Activated CD4-positive, CD25-positive, alpha-beta regulatory T cell (primary cell): Measurements from ENCODE around the gene PDZK1.
"Not testable (repeated sequence)": the region's sequence is repeated elsewhere in the genome, so short reads cannot be mapped to it uniquely, and the experiment has no call there.

Experiments used
- DNase-seq, 4 experiments: peaks; one replicate each; lab custom pipeline; 2025; lab: John Stamatoyannopoulos, UW

Gene PDZK1

DNA sequence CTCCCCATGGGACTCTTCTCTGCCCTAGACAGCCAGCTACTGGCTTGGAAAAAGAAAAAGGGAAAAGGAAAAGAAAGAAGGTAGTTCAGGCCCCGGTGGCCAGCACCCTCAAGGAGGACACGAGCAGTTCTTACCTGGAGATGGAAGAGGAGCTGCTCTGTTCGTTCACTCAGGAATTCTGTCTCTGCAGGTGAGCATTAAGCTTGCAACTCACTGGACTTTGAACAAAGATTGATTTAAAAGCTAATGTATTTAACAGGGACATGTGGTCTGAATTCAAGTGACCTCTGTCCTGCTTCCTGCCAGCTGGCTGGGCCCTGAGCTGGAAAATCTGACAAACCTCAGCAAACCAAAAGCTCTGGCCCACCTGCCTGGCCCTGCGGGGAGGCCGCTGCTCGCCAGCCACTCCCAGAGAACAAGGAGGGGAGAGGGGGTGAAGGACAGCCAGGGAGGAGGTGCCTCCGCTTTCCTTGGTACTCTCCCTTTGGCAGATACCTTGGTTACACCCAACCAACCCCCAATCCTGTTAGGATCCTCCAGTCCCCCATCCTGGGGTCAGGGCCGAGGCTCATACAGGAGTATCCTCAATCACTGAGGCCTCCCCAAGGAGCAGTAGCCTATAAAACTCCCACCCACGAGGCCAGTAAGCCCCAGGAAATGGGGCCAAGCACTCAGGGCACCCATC is at the start of gene PDZK1:
PDZK1 (minus strand) TSS at position 186 of the 685 bp plus-strand sequence. CDS start 19,347 bp downstream, outside the sequence.
- DNase-seq = no peak

DNA sequence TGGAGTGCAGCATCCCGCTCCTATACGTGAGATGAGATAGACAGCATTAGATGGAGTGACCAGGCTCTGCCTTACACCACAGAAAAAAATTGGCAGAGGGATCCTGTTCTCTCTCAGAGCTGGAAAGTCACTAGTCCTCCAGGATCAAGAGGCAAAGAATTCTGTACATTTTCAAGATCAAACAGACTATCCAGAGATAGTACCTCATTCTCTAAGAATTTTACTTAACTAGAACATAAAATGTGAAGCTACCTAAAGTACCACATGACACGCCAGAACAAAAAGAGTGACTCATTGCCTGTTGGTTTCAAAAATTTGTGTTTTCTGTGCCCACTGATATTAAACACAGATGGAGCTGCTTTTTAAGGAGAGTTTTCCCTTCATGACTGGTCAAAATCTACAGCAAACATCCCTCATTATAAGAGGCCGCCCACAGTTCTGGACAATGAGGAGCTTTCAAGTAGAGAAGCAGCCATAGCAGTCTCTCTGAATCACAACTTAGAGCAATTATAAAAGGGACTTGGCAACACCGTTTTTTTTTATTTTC is 44.4 kb upstream of the PDZK1 start:
- no peak for DNase-seq

DNA sequence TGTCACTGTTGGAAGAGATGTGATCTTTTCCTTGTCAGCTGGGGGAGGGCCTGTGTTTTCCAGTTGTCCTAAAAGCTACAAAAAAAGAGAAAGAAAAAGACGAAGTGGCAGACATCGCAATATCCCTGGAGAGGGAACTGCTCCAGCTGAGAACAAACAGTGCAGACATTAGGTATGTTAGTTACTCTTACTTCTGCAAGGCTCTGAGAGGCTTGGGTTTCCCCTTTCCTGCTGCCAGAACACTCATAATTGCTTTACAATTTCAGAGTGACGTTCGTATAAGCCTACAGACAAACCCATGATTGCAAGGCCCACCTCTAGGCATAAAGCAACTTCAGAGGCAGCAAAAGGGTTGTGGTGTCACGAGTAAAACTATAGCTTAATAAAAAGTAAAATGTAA is 43.3 kb upstream of the PDZK1 start:
- no peak for DNase-seq

DNA sequence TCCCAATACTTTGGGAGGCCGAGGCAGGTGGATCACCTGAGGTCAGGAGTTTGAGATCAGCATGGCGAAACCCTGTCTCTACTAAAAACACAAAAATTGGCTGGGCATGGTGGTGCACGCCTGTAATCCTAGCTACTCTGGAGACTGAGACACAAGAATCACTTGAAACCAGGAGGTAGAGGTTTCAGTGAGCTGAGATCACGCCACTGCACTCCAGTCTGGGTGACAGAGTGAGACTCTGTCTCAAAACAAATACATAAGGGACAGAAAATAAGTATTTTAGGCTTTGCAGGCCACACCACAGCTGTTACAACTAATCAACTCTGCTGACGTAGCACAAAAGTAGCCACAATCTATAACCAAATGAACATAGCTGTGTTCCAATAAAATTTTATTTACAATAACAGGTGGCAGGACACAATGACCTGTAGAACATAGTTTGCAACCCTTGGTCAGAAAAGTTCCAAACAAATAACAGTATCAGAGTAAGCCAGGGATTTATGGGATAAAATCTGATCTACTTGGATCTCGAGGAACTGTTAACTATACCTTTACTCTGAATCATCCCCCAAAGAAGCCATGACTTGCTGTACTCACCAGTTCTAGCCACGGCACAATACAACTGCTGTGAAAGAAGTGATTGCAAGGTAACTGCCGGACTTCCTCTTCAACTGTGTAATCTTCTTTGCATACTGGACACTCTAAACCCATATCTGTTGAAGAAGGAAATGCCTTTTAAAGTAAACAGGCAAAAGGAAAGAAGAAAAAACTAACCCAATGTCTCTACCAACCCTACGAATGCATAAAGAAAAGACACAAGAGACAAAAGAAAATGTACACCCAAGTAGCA is 40.5 kb upstream of the PDZK1 start:
- DNase-seq = no peak

DNA sequence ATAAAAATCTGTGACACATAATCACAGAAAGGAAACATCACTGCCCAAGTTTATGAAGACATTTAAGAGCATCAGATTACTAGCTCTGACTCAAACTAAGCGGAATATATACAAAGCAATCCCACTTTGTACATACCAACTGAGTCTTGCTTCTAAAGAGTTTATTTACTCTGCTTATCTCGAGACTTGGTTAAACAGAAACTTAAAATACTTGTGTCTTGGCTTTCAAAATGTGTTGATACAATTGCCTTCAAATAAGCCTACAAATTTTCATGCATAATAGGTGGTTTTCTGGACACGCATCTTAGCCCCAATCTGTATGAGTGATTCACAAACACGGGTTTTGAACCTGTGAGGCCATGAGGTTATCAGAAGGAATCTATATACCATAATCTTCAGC is 33.1 kb upstream of the PDZK1 start:
- no peak for DNase-seq

DNA sequence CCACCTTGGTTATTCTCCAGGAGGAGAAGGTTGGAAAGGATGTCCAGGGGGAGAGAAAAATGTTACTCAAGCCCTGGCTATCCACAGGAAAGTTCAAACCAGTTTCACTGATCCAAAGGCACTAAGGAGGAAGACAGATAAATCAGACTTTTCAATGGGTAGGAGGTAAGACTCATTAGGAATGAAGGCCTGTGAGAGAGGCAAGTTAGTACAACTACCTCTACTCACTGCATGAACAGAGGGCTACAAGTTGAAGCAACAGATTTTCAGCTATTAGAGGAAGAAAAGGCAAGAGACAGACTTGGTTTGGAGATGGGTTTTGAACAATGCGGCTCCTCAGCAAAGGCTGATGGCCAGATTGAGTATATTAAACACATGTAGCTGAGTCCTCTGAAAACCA is 29.0 kb upstream of the PDZK1 start:
- DNase-seq = no peak

DNA sequence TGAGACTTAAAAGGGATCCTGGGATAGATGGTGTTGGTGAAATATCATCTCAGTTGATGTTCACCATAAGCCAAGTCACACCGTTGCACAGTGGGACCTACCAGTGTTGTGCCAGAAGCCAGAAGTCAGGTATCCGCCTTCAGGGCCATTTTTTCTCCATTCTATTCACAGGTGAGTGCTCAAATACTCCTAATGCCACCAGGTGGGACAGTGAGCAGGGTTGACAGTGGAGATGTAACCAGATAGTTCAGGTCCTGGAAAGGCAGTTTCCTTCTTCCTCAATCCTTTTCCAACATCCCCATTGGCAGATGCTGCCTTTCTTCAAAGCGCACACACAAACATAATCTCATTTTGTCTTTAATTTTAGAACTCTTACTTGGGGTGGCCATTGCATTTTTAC is 23.7 kb upstream of the PDZK1 start:
- no peak for DNase-seq

DNA sequence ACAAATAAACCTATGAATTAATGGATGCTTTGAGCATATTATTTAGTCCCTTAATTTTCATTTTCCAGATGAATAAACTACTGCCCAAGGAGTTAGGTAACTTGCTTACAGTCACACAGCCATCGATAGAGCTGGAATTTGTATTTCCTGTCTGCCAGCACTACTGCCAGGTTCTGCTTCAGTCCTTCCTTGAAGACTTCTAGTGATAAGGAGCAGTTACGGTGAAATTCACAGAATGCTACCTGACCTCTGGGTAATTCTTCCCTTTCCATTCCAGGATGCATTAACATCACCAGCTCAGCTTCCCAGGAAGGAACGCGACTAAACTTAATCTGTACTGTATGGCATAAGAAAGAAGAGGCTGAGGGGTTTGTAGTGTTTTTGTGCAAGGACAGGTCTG is 23.3 kb upstream of the PDZK1 start:
- DNase-seq = no peak

DNA sequence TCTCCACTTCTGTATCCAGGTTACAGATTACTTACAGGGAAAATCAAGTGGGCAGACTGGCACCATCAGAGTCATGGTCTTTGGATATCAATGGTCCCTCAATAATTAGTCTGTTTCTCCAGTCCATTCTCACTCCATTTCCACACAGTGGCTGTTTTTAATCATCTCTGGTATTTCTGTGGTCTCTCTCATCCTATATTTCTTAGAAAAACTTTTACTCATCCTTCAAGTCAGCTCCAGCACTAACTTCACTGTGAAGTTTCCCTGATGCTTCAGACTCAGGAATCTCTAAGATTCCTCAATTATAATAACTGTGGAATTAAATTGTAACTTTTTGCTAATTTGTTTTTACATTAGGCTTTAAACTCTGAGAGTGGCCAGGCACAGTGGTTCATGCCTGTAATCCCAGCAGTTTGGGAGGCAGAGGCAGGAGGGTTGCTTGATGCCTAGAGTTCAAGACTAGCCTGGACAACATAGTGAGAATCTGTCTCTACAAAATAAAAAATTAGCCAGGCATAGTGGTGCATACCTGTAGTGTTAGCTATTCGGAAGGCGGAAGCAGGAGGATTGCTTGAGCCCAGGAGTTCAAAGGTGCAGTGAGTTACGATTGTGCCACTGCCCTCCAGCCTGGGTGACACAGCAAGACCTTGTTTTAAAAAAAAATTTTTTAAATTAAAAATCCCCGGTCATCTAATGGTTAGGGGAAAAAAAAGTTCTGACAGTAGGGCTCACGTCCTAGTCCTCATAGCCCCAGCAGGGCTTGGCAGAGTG is 22.7 kb upstream of the PDZK1 start:
- no peak for DNase-seq

DNA sequence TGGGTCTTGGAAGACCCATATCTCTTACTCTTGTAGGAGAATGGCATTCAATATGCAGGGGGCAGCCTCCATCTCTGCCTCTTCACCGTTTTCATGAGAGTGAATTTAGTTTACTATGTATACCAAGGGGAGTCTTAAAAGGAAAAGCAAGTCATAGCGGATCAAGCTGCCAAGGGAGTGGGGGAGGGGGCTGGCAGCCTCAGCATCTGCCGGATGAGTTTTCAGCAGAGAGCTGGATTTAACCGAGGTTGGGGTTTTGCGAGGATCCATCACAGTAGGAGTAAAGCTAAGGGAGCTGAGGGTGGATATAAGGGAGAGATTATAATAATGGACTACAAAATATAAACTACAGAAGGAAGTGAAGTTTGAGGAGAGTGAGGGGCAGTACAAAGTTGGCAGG is 22.0 kb upstream of the PDZK1 start:
- DNase-seq = no peak

DNA sequence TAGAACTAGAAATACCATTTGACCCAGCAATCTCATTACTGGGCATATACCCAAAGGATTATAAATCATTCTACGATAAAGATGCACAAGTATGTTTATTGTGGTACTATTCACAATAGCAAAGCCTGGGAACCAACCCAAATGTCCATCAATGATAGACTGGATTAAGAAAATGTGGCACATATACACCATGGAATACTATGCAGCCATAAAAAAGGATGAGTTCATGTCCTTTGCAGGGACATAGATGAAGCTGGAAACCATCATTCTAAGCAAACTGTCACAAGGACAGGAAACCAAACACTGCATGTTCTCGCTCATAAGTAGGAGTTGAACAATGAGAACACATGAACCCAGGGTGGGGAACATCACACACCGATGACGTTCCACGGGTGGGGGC is 19.0 kb upstream of the PDZK1 start:
- DNase-seq = not testable (repeated sequence)

DNA sequence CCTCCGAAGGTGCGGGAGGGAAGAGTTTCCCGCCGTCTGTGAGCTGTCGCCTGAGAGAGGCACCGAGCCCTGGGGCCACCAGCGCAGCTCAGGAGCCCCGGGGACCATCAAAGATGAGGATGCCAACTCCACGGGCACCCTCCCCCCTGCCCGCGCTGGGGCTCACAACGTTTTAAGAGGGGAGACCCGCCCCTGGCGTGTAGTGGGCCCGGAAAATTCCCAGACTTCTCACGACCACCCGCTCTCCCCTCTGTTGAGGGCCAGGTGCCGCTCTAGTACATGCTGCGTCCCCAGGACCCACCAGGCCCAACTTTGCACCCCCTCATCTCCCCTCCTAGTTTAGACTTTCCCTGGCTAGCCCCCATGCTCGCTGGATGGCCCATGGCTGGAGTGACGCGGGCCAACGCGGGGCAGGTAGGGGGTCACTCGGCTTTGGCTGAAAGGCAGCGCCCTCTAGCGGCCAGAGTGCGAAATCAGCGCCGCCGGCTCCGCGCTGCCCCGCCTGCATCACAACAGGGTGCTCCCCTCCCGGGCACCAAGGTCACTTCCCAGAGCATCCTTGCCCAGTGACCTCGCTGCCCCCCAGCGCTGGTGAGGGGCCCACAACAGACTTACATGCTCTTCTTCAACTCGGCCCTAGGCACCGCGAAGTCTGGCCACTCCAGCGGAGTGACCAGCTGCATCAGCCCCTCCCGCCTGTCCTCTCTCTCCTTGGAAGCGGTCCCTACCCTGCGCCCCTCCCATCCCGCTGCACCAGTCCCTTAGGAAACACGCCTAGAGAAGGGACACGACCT is 13.9 kb upstream of the PDZK1 start:
- peak; percentile 27 to 56 (median 45) for DNase-seq

DNA sequence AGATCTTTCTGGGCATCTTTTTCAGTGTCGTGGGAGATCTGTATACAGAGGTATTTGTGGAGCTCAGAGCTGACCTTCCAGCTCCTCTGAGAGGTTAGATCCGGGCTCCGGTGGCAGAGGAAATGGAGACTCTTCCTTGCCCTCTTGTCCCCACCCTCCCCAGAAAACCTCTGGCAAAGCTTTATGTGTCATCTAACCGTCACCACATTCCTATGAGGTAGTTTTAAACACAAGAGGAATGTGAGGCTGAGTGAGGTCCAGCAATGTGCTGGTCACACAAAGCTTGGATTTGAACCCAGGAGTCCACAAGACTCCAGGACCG is 13.3 kb upstream of the PDZK1 start:
- DNase-seq = no peak

DNA sequence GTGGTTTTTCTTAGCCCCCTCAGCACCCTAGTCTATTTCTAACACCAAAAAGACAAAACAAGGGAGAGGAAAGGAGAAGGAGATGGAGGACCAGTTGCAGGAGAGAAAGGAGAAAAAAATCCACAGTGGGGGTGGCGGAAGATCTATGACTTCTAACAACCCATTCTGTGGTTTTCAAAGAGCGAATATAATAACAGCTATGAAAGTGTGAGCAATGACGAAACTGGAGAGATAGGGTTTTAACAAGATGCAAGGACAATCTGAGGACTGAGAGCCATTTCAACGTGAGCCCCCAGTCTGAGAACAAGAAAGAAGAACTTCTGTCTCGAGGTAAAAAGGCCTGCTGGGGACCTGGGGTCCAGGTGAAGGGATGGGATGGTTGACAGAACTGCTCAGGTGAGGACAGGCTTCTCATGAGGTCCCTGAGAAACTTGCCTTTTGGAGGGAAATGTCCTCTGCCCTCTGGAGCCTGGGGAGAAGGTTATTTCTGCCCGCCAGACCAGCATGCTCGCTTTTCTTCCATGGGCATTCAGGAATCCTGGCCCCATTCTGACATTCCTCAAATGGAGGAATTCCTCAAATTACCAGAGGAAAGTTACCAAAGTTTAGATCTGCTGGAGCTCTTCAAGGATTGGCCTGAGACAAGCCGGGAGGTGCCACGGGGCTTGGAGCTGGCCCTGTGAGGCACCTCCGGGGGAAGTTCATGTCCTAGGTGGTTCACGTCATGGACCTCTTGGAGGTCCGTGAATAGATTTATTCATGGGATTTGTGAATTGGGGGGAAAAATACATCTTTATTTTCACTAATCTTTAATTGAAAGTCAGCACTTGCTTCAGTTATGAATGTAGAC is 12.3 kb upstream of the PDZK1 start, which contains the start of gene CD160:
CD160 (plus strand) TSS at position 270 of the 850 bp plus-strand sequence. CDS start 8,829 bp downstream, outside the sequence.
- no peak for DNase-seq

DNA sequence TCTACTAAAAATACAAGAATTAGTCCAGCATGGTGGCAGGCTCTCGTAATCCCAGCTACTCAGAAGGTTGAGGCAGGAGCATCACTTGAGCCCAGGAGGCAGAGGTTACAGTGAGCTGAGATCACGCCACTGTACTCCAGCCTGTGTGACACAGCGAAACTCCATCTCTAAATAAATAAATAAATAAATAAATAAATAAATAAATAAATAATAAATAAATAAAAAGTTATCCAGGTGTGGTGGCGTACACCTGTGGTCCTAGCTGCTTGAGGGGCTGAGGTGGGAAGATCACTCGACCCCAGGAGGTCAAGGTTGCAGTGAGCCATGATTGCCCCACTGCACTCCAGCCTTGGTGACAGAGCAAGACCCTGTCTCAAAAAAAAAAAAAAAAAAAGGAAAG is 11.3 kb upstream of the PDZK1 start:
- not testable (repeated sequence) for DNase-seq

DNA sequence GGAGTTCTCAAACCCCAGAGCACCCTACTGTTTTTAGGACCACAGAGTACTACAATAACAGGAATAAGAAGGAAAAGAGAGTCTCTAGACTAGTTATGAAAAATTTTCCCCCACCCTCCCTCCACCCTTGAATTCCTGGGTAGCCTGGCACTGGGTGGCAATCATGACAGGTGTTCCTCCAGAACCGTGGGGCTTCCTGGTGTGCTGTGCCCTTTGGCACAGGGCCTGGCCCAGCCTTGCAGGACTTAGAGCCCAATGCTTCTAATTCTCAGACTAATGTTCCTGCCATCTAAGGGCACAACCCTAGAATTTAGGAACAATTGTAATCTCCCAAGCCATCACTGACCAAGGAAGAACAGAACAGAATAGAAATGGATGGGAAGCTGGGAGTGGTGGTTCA is 10.7 kb upstream of the PDZK1 start:
- no peak for DNase-seq

DNA sequence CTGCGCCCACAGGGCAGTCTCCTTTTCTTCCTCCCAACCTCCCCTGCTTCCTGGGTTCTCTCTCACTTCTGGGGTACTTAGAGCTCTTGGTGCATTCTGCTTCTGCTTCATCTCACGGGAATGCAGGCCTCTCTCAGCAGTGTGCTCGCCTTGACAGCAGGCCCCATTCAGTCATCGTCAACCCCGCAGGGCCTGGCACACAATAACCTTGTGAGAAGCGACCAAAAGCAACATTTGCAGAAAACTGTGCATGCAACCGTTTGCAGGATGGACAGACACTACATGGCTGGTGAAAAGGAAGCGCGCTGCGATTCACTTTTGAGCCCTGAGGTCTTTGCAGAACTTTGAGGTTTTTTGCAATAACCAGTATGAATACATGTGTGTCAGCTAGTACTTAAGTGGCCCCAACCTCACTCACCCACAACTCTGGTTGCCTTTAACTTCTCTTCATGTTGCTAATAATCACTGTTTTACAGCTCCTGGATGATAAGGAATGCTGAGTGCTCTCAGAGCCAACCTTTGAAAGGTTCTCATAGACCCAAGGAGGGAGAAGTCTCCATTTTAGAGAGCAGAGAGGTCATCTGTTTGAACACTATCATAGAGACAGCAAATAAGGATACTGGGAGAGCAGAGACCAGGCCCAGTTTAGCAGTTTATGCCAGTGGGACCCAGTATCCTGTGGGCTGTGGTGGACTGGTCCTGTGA is 9.6 kb upstream of the PDZK1 start:
- DNase-seq = no peak

DNA sequence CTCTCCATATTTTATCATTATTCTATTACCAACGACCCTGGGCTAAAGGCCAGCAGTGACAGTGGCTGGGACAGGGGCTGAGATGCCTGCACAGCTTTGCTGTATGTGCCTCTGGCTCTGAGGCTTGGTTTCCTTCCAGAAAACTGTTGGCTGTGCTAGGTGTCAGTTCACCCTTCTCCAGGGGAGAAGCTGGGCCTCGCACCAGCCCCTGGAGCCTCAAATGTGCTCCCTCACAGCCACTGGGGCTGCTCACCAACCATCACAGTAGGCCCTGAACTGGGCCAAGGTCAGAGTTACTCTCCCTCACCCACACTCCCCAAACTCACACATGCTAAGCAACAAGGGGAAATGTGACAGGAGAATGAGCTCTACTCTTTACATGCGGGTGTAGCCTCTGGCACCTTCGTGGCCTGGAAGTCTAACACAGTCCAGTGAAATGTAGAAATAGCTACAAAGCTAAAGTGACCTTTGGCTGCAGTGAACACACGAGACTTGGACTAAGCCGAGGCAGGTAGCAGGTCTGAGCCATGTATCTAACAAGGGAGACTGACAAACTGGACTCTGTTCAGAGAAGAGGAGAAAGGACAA is 7.5 kb upstream of the PDZK1 start:
- no peak for DNase-seq

DNA sequence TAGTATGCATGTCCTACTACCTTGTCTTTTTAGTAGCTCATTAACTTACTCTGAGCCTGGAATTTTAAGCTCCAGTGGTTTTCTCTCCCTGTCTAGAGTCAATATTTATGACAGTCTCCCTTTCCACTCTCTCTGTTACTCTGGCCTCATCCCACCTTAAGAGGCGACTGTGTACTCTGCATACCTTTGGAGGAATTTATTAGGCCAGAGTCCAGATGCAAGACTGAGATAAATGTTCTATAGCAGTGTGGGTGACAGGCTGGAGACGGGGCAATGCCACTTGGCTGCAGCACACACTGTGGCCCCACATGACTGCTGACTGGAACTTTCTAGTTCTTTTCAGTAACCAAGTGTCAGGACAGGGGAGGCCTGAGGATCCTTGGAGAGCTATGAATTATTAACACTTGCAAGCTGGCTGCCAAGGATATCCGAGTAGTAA is 4.1 kb upstream of the PDZK1 start:
- no peak for DNase-seq
